Fibroblast of mammary gland (primary cell): ENCODE data around the gene AFAP1.

ENCODE experiments used
- DNase-seq: peaks from one replicate; pipeline ENCODE4 v3.0.0-alpha.2; 2010; ENCODE audit warnings: low read depth
- H3K4me3 ChIP-seq: 2 replicates; pipeline ENCODE4 v1.5.1; 2011; ENCODE audit warnings: low read depth, mild to moderate bottlenecking, low read length, moderate library complexity; ENCODE audit not compliant: control insufficient read depth
- TF ChIP-seq, protein P1 (sequence below): conservative IDR thresholded peaks from 2 replicates; pipeline ENCODE4 v1.5.1; 2011; ENCODE audit warnings: low read depth, low read length, inconsistent platforms; ENCODE audit not compliant: control insufficient read depth, insufficient read depth

The AFAP1 gene

DNA sequence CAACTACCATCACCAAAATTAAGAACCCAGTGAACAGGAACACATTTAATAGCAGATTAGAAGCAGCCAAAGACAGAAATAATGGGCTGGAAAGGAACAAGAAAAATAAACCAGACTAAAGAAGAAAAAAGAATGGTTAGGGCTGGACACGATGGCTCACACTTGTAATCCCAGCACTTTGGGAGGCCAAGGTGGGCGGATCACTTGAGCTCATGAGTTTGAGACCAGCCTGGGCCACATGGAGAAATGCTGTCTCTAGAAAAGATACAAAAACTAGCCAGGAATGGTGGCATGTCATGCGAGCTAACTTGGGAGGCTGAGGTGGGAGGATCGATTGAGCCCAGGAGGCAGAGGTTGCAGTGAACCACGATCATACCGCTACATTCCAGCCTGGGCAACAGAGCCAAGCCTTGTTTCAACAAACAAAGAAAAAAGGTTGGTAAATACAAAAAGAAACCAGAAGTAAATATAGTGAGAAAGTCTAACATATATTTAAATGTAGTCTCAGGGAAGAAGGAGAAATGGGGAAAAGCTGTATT, 102.0 kb downstream of the AFAP1 start:
- no peak overlapping the region for H3K4me3 ChIP-seq
- no peak for DNase-seq
- TF ChIP-seq, protein P1, sequence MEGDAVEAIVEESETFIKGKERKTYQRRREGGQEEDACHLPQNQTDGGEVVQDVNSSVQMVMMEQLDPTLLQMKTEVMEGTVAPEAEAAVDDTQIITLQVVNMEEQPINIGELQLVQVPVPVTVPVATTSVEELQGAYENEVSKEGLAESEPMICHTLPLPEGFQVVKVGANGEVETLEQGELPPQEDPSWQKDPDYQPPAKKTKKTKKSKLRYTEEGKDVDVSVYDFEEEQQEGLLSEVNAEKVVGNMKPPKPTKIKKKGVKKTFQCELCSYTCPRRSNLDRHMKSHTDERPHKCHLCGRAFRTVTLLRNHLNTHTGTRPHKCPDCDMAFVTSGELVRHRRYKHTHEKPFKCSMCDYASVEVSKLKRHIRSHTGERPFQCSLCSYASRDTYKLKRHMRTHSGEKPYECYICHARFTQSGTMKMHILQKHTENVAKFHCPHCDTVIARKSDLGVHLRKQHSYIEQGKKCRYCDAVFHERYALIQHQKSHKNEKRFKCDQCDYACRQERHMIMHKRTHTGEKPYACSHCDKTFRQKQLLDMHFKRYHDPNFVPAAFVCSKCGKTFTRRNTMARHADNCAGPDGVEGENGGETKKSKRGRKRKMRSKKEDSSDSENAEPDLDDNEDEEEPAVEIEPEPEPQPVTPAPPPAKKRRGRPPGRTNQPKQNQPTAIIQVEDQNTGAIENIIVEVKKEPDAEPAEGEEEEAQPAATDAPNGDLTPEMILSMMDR, result no peak

DNA sequence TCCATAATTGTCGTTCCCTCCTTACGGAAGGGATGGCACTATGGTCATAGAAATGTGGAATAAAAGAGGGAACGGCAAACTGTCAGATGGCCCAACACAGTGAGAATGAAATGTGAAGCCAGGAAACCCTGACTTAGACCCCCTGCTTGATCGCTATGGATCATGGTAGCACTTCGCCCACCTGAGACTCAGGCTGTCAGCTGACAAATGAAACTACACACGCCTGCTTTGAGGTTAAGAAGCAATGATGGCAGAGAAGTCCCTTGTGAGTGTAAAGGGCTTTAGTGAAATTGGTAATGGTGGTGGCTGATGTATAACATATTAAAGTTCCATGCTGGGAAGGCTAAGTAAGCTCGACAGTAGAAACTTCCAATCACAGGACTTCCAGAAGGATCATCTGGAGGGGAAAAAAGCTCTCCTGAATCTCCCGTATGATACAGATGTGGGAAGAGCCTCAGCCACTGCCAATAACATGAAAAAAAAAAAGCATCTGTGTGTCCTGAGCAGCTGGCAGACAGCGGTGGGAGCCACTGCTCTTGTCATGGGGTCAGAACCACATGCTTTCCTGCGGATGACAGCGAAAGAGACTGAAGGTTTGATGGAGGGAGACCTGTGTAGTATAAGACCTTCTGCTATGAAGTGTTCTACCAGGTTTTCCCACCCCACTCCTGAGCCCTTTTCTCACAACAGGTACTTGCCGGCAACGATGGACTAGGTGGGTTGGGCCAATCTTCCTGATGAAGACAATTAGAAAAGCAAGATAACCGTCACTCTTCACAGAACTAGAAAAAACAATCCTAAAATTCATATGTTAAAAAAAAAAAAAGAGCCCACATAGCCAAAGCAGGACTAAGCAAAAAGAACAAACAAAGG, 107.6 kb downstream of the AFAP1 start:
- no peak for DNase-seq
- H3K4me3 ChIP-seq, result no peak overlapping the region
- TF ChIP-seq, protein P1, result no peak

DNA sequence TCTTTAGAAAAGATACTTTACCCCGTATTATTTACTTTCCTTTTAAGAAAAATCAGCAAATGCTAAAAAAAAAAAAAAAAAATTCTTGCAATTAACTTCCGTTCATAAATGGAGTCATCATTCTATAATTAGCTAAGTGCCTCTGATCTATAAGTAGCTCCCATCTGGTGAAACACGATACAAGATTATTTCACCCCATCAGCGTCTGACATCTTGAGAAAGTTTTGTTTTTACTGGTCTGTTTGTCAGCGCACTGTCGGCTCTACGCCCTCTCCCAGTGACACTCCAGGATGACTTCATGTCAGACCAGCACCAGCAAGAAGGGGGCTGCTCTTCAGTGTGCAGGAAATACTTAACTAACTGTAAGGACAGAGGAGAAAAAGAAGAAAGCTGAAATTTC, 108.3 kb downstream of the AFAP1 start:
- H3K4me3 ChIP-seq, result no peak overlapping the region
- TF ChIP-seq, protein P1, result no peak
- peak; percentile 85 for DNase-seq

DNA sequence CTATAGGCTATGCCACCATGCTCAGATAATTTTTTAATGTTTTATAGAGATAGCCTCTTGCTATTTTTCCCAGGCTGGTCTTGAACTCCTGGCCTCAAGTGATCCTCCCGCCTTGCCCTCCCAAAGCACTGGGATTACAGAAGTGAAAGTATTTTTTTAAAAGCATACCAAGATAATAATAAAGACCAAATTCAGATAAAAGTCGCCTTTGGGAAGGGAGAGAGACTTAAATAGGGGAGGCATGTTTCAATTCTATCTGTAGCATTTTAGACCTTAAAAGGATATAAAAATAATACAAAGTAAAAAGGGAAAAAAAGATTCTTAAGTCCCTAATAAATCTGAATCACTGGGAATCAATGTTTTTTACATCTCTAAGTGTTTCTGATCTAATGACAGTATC, 108.9 kb downstream of the AFAP1 start:
- no peak for DNase-seq
- no peak overlapping the region for H3K4me3 ChIP-seq
- TF ChIP-seq, protein P1, result no peak

DNA sequence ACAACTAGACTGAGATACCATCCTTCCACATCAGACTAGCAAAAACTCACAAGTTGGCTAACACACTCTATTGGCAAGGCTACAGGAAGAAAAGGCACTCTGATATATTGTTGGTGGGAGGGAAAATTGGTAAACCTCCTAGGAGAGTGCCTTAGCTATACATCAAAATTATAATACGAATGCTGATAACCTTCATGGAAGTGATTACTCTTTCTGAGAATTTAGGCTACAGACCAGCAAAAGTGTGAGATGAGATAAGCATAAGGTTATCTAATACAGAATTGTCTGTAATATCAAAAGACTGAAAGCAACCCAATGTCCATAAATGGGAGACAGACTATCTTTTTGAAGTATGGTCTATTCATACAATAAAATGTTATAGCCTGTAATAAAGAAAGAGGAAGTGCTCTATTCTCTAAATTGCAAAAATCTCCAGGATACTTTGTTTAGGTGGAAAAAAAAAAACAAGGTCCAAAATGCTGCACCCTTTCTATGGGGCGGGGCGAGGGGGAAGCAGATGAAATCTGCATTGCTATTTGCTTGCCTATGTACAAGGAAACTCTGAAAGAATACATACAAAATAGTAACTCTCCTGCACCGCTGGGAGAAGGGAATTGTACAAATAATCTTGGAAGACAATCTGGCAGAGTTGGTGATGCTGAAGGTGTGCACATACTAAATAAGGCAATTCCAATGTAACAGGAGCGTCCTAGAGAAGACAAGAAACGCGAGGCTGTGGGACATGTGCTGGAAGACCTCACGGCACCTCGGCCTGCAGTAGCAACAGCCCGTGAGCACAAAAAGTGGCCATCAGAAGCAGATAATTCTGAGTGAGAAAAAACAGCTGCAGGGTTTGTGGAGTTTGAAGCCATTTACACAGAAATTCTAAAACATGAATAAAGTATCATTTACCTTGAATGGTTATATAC, 109.7 kb downstream of the AFAP1 start:
- no peak for DNase-seq
- no peak overlapping the region for H3K4me3 ChIP-seq
- TF ChIP-seq, protein P1, result no peak

DNA sequence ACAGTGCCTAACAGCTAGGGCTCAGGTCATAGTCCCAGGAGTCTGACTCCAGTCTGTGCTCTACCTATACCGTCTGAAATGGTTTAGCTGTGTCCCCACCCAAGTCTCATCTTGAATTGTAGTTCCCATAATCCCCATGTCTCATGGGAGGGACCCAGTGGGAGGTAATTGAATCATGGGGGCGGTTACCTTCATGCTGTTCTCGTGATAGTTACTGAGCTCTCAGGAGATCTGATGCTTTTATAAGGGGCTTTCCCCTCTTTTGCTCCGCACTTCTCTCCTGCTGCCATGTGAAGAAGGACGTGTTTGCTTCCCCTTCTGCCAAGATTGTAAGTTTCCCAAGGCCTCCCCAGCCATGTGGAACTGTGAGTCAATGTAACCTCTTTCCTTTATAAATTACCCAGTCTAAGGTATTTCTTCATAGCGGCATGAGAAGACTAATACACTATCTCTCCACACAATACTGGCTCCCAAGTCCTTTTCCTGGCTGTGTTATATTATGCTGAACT, 110.8 kb downstream of the AFAP1 start:
- H3K4me3 ChIP-seq, result no peak overlapping the region
- DNase-seq, result peak; percentile 90
- TF ChIP-seq, protein P1, result no peak
